GM12891 (cell line): ENCODE results near the gene IREB2.

Experiments
- PAX5 ChIP-seq: IDR thresholded peaks from 2 replicates; pipeline ENCODE4 v1.6.1; 2011; ENCODE audit warnings: low read length, moderate library complexity, mild to moderate bottlenecking; ENCODE audit not compliant: insufficient read depth, severe bottlenecking
- POLR2A ChIP-seq: IDR thresholded peaks from 2 replicates; pipeline ENCODE4 v1.6.1; 2011; ENCODE audit warnings: low read depth, low read length, control low read depth
- POLR2AphosphoS5 ChIP-seq: IDR thresholded peaks from 2 replicates; pipeline ENCODE4 v1.6.1; 2011; ENCODE audit warnings: low read depth, low read length, control low read depth
- TAF1 ChIP-seq: IDR thresholded peaks from 2 replicates; pipeline ENCODE4 v1.6.1; 2011; ENCODE audit warnings: low read depth, low read length, control low read depth

DNA sequence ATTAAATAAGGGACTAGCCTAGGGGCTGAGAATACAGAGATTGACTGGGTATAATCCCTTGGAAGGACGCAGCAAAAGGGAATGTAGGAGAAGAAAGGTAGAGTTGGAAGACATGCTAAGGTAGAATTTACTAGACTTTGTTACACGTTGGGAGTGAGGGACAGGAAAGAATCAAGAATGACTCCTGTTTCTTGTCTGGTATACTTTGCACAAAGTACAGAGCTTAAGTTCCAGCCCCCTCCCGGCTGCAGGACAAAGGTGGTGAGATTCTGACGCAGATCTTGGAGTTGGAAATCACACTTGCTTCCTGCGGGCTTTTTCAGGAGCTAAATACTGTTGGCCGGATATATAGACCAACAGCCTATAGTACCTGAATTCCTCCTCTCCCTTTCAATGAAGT, 70.3 kb downstream of the IREB2 start:
- TF ChIP-seq POLR2AphosphoS5 (no peak), PAX5 (no peak), POLR2A (no peak), TAF1 (no peak)
